Muscle layer of colon (tissue), 2 donors: ENCODE measurements around the gene TRIM44.
"Not testable (repeated sequence)": the region's sequence is repeated elsewhere in the genome, so short reads cannot be mapped to it uniquely, and the experiment has no call there.

Source experiments
- H3K27ac ChIP-seq: one replicate; pipeline ENCODE4 v1.7.0; 2013; ENCODE audit warnings: low read depth, mild to moderate bottlenecking, low read length, moderate library complexity
- H3K27me3 ChIP-seq, 2 donors: one replicate each; pipeline ENCODE4 v1.7.0; 2013; ENCODE audit warnings: low read length in 2 of 2, mild to moderate bottlenecking in 2 of 2; ENCODE audit not compliant: insufficient read depth in 2 of 2, control insufficient read depth in 1 of 2
- H3K36me3 ChIP-seq: one replicate; pipeline ENCODE4 v1.7.0; 2013; ENCODE audit warnings: mild to moderate bottlenecking, low read length; ENCODE audit not compliant: insufficient read depth
- H3K4me1 ChIP-seq: one replicate; pipeline ENCODE4 v1.7.0; 2013; ENCODE audit warnings: mild to moderate bottlenecking, low read length; ENCODE audit not compliant: insufficient read depth
- H3K4me3 ChIP-seq, 2 donors: one replicate each; pipeline ENCODE4 v1.7.0; 2013; ENCODE audit warnings: low read length in 2 of 2, low read depth in 1 of 2, mild to moderate bottlenecking in 1 of 2, moderate library complexity in 1 of 2
- H3K9ac ChIP-seq: one replicate; pipeline ENCODE4 v1.7.0; 2013; ENCODE audit warnings: low read length
- H3K9me3 ChIP-seq: one replicate; pipeline ENCODE4 v1.7.0; 2013; ENCODE audit warnings: mild to moderate bottlenecking, low read length
- donor health status: abdominal sarcoma.
- donor health status: Adenocarcinoma of cecum.

TRIM44 gene

GRCh38 chr11:35814720-35815305 is 152.2 kb downstream of the TRIM44 start:
- Histone ChIP-seq H3K9ac (no peak overlapping the region), H3K27ac (no peak overlapping the region), H3K9me3 (no peaks in the 10 kb centered on the region), H3K4me1 (peaks cover 19% of the 10 kb centered on the region), H3K4me3 (no peak overlapping the region), H3K36me3 (no peaks in the 10 kb centered on the region), H3K27me3 (no peaks in the 10 kb centered on the region)

- no peak overlapping the region for H3K27ac ChIP-seq
- peaks cover 19% of the 10 kb centered on the region for H3K4me1 ChIP-seq
- no peaks in the 10 kb centered on the region for H3K27me3 ChIP-seq
- no peak overlapping the region for H3K9ac ChIP-seq
- H3K36me3 ChIP-seq: no peaks in the 10 kb centered on the region
- H3K4me3 ChIP-seq: no peak overlapping the region
- H3K9me3 ChIP-seq: no peaks in the 10 kb centered on the region
These were observed 153.2 kb downstream of the TRIM44 start for GRCh38 chr11:35815556-35816315.

GRCh38 chr11:35820614-35821013 is 158.0 kb downstream of the TRIM44 start:
- Histone ChIP-seq H3K36me3 (no peaks in the 10 kb centered on the region), H3K9me3 (no peaks in the 10 kb centered on the region), H3K4me3 (no peak overlapping the region), H3K27me3 (no peaks in the 10 kb centered on the region), H3K27ac (no peak overlapping the region), H3K4me1 (no peaks in the 10 kb centered on the region), H3K9ac (no peak overlapping the region)

- Histone ChIP-seq H3K27me3 (no peaks in the 10 kb centered on the region), H3K4me3 (no peak overlapping the region), H3K9ac (no peak overlapping the region), H3K36me3 (no peaks in the 10 kb centered on the region), H3K27ac (no peak overlapping the region), H3K9me3 (no peaks in the 10 kb centered on the region), H3K4me1 (no peaks in the 10 kb centered on the region)
These were observed 160.4 kb downstream of the TRIM44 start for GRCh38 chr11:35822815-35823495.

- Histone ChIP-seq H3K27me3 (no peaks in the 10 kb centered on the region), H3K9ac (no peak overlapping the region), H3K36me3 (no peaks in the 10 kb centered on the region), H3K27ac (no peak overlapping the region), H3K4me1 (no peaks in the 10 kb centered on the region), H3K4me3 (no peak overlapping the region), H3K9me3 (no peaks in the 10 kb centered on the region)
These were observed 161.2 kb downstream of the TRIM44 start for GRCh38 chr11:35823742-35824298.

- no peak overlapping the region for H3K9ac ChIP-seq
- H3K4me1 ChIP-seq: no peaks in the 10 kb centered on the region
- no peaks in the 10 kb centered on the region for H3K27me3 ChIP-seq
- no peaks in the 10 kb centered on the region for H3K36me3 ChIP-seq
- no peaks in the 10 kb centered on the region for H3K9me3 ChIP-seq
- H3K27ac ChIP-seq: no peak overlapping the region
- no peak overlapping the region for H3K4me3 ChIP-seq
These were observed 162.8 kb downstream of the TRIM44 start for GRCh38 chr11:35825386-35825785.

GRCh38 chr11:35826006-35826405 is 163.4 kb downstream of the TRIM44 start:
- H3K36me3 ChIP-seq: no peaks in the 10 kb centered on the region
- H3K9me3 ChIP-seq: no peaks in the 10 kb centered on the region
- H3K27ac ChIP-seq: no peak overlapping the region
- no peak overlapping the region for H3K4me3 ChIP-seq
- no peaks in the 10 kb centered on the region for H3K4me1 ChIP-seq
- no peaks in the 10 kb centered on the region for H3K27me3 ChIP-seq
- H3K9ac ChIP-seq: no peak overlapping the region

- no peaks in the 10 kb centered on the region for H3K27me3 ChIP-seq
- no peak overlapping the region for H3K9ac ChIP-seq
- no peak overlapping the region for H3K27ac ChIP-seq
- no peak overlapping the region for H3K4me3 ChIP-seq
- H3K9me3 ChIP-seq: no peaks in the 10 kb centered on the region
- H3K4me1 ChIP-seq: no peaks in the 10 kb centered on the region
- H3K36me3 ChIP-seq: no peaks in the 10 kb centered on the region
These were observed 164.4 kb downstream of the TRIM44 start for GRCh38 chr11:35826949-35827348.

- no peak overlapping the region for H3K4me3 ChIP-seq
- H3K27me3 ChIP-seq: no peaks in the 10 kb centered on the region
- no peak overlapping the region for H3K9ac ChIP-seq
- H3K9me3 ChIP-seq: no peaks in the 10 kb centered on the region
- H3K27ac ChIP-seq: no peak overlapping the region
- no peaks in the 10 kb centered on the region for H3K36me3 ChIP-seq
- H3K4me1 ChIP-seq: no peaks in the 10 kb centered on the region
These were observed 173.6 kb downstream of the TRIM44 start for GRCh38 chr11:35836205-35836604.

- Histone ChIP-seq H3K27me3 (no peaks in the 10 kb centered on the region), H3K9ac (no peak overlapping the region), H3K27ac (no peak overlapping the region), H3K9me3 (no peaks in the 10 kb centered on the region), H3K4me1 (no peaks in the 10 kb centered on the region), H3K4me3 (no peak overlapping the region), H3K36me3 (no peaks in the 10 kb centered on the region)
These were observed 175.5 kb downstream of the TRIM44 start for GRCh38 chr11:35838071-35838470.

- H3K27me3 ChIP-seq, H3K9me3 ChIP-seq, H3K27ac ChIP-seq, H3K4me1 ChIP-seq, H3K9ac ChIP-seq, H3K4me3 ChIP-seq, H3K36me3 ChIP-seq: not testable (repeated sequence)
These were observed 176.3 kb downstream of the TRIM44 start for GRCh38 chr11:35838697-35839367.
